ENCODE measurements around the gene HEPN1. TPM values are rescaled to one million over a fixed set of nuclear protein-coding genes. Genes with fewer than 3 reads are reported as not detected.

Gene HEPN1
- total and polyA plus RNA-seq, 2 of the 4 experiments (the other 2 are of a cell fraction), result not detected

- no TSS peak for BruUV-seq (replicated peaks)
- Histone ChIP-seq H3K9me3 (ENCODE audit: control insufficient read depth, insufficient read depth, low read length) (no peaks in the 10 kb centered on the region), H2AFZ (replicated peaks; ENCODE audit: low read length, poor library complexity) (no peak overlapping the region), H3K4me1 (ENCODE audit: control insufficient read depth, insufficient read depth, low read length) (peaks cover 4% of the 10 kb centered on the region; the same call in 1 of the 2 replicates), H3K27me3 (ENCODE audit: control insufficient read depth, insufficient read depth, low read length) (no peaks in the 10 kb centered on the region), H3K23ac (ENCODE audit: low read depth, low read length) (no peak overlapping the region), H3K4me2 (ENCODE audit: low read depth, low read length) (no peak overlapping the region), H3K4me3 (ENCODE audit: insufficient read depth, low read depth, low read length) (no peak overlapping the region), H2AK9ac (replicated peaks; ENCODE audit: low read depth, low read length, poor library complexity) (no peak overlapping the region), H3K14ac (replicated peaks; ENCODE audit: low read depth, low read length) (no peak overlapping the region), H2BK120ac (ENCODE audit: low read depth, low read length) (no peak overlapping the region), H2AK5ac (ENCODE audit: low read depth, low read length) (no peak overlapping the region), H3K4ac (ENCODE audit: low read depth, low read length) (no peak overlapping the region), H2BK15ac (ENCODE audit: low read depth, low read length) (no peak overlapping the region), H4K20me1 (ENCODE audit: insufficient read depth, low read length) (no peaks in the 10 kb centered on the region), H3K56ac (ENCODE audit: extremely low read depth, insufficient read depth, low read length) (no peak overlapping the region), H3K79me1 (ENCODE audit: low read depth in 1 of 2, low read length in 2 of 2) (peaks cover 0 to 8% of the 10 kb centered on the region in 2 experiments; a peak in 2 of 4 replicates), H4K8ac (ENCODE audit: low read depth in 2 of 2, low read length in 2 of 2) (no peak overlapping the region), H4K91ac (ENCODE audit: insufficient read depth, low read depth, low read length) (no peak overlapping the region), H2BK5ac (ENCODE audit: low read depth, low read length, poor library complexity, severe bottlenecking) (no peak overlapping the region), H2BK20ac (ENCODE audit: low read depth, low read length) (no peak overlapping the region), H4K5ac (ENCODE audit: low read depth, low read length) (no peak overlapping the region), H3K27ac (ENCODE audit: insufficient read depth, low read length) (no peak overlapping the region), H3K36me3 (ENCODE audit: control insufficient read depth, insufficient read depth, low read length) (no peaks in the 10 kb centered on the region), H3K18ac (ENCODE audit: low read depth, low read length) (no peak overlapping the region), H3K9me1 (ENCODE audit: insufficient read depth, low read length) (no peaks in the 10 kb centered on the region), H3K9ac (ENCODE audit: low read depth, low read length) (no peak overlapping the region)
- ATAC-seq (ENCODE audit: low read depth) (no peak), DNase-seq (no peak)
- in situ Hi-C loops (cut with MboI; ENCODE audit: low sequenced_read_pairs), result loop anchor here (5.0 kb wide), 1 partner anchor 73 kb away; no protein-coding TSS in a partner anchor
- ChIA-PET POLR2A (ENCODE audit: unreplicated experiment) (no interaction called here), CTCF (no interaction called here)
- dilution Hi-C loops (cut with HindIII; ENCODE audit: low sequenced_read_pairs, unreplicated experiment), result no loop called here
- intact Hi-C loops (cut with micrococcal nuclease), result loop anchor here (5.0 kb wide), 1 partner anchor 308 kb away; no protein-coding TSS in a partner anchor
- no peak for TF ChIP-seq RCOR1 (IDR thresholded peaks at IDR 0.05; ENCODE audit: insufficient replicate concordance, low read length)
Measured at GRCh38 chr11:124950601-124951330, 31.7 kb downstream of the HEPN1 start.

Measured in IMR-90 (cell line).